GM08714 (cell line): ENCODE data around the gene SETD7.

Experiments used
- H3K4me3 ChIP-seq: fragments of 200-500 bp; sonication (Bioruptor generic); 2 replicates; pipeline ENCODE4 v1.5.1; 2014; ENCODE audit warnings: mild to moderate bottlenecking, low read length, inconsistent platforms
- ZNF274 ChIP-seq: IDR thresholded peaks from 2 replicates; pipeline ENCODE4 v1.6.1; 2012; ENCODE audit warnings: mild to moderate bottlenecking, low read depth, low read length

Gene SETD7

GRCh38 chr4:139550724-139551429, 5.1 kb downstream of the SETD7 start:
- TF ChIP-seq ZNF274, result no peak
- H3K4me3 ChIP-seq, result no peak overlapping the region

DNA sequence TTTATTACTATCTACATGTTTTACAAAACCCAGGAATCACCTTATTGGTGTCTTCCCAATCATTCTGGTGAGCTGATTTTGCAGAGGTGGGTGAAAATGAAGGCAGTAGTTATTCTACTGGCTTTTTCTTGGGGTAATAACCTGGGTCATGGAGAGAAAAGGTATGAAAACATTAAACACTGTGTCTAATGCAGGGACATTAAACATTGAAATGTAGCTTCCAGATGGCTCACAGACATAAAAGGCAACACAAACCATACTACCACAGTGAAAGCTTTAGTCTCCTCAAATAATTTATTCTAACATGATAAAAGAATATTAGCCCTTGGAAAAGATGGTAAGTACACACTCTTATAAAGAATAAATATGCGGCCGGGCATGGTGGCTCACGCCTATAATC, 8.0 kb downstream of the SETD7 start:
- H3K4me3 ChIP-seq, result no peak overlapping the region
- no peak for TF ChIP-seq ZNF274

- no peak for TF ChIP-seq ZNF274
- H3K4me3 ChIP-seq, result no peak overlapping the region
Measured at GRCh38 chr4:139540632-139541031, 15.4 kb downstream of the SETD7 start.

- no peak for TF ChIP-seq ZNF274
- H3K4me3 ChIP-seq, result no peak overlapping the region
Measured at GRCh38 chr4:139540161-139540560, 15.9 kb downstream of the SETD7 start.

DNA sequence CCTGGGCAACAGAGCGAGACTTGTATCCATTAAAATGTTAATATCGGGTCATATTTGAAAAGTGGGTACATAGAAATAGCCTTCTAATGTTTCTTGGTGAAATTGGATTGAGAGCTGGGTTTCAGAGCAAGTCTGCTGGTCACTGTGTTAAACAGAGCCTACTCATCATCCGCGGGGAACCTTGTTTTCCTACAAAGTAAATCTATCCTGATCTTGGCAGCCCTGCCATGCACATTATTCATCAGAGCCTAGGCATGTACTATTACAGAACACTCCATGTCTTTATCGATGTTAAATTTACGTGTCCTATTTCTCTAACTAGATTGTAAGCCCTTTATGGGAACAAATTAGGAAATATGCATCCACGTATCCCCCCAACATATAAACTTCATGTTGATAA, 18.7 kb downstream of the SETD7 start:
- TF ChIP-seq ZNF274, result no peak
- no peak overlapping the region for H3K4me3 ChIP-seq

DNA sequence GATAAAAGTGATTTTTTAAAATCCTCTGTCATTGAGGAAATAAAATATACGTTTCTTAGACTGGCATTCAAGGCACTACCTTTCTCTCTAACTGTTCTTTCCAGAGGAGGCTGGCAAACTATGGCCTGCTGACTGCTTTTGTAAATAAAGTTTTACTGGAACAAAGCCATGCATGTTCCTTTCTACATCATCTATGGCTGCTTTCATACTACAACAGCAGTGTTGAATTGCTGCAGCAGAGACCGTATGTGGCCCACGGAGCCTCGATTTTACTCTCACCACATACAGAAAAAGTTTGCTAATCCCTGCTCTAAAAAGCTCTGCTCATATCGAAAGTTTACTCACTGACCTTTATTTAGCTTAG, 20.2 kb downstream of the SETD7 start:
- no peak overlapping the region for H3K4me3 ChIP-seq
- TF ChIP-seq ZNF274, result no peak

GRCh38 chr4:139535228-139535870, 20.7 kb downstream of the SETD7 start:
- H3K4me3 ChIP-seq, result no peak overlapping the region
- no peak for TF ChIP-seq ZNF274

- no peak overlapping the region for H3K4me3 ChIP-seq
- no peak for TF ChIP-seq ZNF274
Measured at GRCh38 chr4:139534287-139534950, 21.6 kb downstream of the SETD7 start.

DNA sequence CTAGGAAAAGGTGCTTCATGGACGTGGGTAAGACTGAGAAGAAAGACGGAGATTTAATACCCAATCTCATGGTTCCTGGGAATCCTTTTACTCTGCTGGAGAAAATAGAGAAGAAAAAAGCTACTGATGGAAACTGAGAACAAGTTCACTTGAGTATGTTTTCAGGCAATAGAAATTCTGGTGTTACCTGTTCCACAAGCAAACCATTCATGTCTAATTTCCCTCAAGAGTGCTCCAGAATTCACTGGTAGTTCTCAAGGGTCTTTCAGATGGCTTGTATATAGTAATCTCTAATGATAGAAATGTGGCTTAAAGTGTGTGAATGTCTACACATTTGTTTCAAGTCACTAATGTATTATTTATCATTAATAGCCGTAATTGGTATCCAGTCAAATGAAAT, 22.5 kb downstream of the SETD7 start:
- TF ChIP-seq ZNF274, result no peak
- H3K4me3 ChIP-seq, result no peak overlapping the region

GRCh38 chr4:139532947-139533346, 23.1 kb downstream of the SETD7 start:
- H3K4me3 ChIP-seq, result no peak overlapping the region
- no peak for TF ChIP-seq ZNF274

DNA sequence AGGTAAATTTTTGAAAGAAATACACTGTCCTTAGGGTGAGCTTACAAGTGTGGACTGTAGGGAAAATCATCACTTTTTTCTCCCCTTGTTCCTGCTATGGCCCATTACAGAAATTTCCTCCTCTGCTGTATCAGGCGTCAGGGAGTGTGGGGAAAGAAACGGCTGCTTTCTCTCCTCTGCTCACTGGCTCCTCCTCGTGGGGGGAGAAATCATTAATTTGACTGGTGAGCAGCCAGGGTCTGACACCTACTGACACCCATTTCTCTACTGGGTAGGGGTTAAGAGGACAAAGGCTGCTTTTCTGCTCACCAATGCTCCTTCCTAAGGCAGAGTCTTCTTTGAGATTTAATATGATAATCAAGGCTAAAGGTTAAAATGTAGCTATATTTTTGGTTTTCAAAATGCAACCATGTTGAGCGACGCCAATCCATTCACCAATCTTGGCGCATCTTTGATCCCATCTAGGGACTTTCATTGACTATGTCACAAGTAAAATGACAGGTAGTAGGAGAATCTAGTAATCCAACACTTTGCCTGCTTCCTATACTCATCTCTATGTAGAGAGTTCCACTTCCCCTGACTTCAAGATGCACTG, 25.1 kb downstream of the SETD7 start:
- no peak overlapping the region for H3K4me3 ChIP-seq
- TF ChIP-seq ZNF274, result no peak

GRCh38 chr4:139528377-139529005, 27.5 kb downstream of the SETD7 start:
- H3K4me3 ChIP-seq, result no peak overlapping the region
- no peak for TF ChIP-seq ZNF274

DNA sequence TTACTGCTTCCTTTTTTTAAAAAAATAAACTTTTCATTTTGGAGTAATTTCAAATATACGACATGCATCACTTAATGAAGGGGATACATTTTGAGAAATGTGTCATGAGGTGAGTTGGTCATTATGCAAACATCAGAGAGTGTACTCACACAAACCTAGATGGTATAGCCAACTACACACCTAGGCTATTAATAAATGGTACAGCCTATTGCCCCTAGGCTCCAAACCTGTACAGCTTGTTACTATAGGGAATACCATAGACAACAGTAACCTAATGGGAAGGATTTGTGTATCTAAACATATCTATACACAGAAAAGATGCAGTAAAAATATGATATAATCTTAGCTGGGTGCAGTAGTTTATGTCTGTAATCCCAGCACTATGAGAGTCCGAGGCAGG, 29.1 kb downstream of the SETD7 start:
- H3K4me3 ChIP-seq, result no peak overlapping the region
- no peak for TF ChIP-seq ZNF274

- H3K4me3 ChIP-seq, result no peak overlapping the region
- no peak for TF ChIP-seq ZNF274
Measured at GRCh38 chr4:139525414-139525813, 30.6 kb downstream of the SETD7 start.

GRCh38 chr4:139524062-139524631, 31.9 kb downstream of the SETD7 start:
- H3K4me3 ChIP-seq, result no peak overlapping the region
- TF ChIP-seq ZNF274, result no peak
